B cell (primary cell): ENCODE measurements around the gene PRSS21. TPM values are rescaled to one million over a fixed set of nuclear protein-coding genes. Genes with fewer than 3 reads are reported as not detected.

Source experiments
- ATAC-seq: fragments of 200-7000 bp; cut with Tn5 transposase; one replicate; pipeline ENCODE4 v1.10.0; 2021; ENCODE audit warnings: low read depth, mild to moderate bottlenecking, moderate number of reproducible peaks, moderate library complexity
- CTCF ChIA-PET: fragments of 350-600 bp; sonication (Branson Sonifier 250); formaldehyde crosslinking; loops from one replicate; lab custom pipeline; 2021; ENCODE audit warnings: antibody characterized with exemption, inconsistent platforms; lab: Charles Lee
- POLR2A ChIA-PET: fragments of 350-600 bp; sonication (Branson Sonifier 250); formaldehyde crosslinking; loops from one replicate; lab custom pipeline; 2021; ENCODE audit warnings: antibody characterized with exemption; lab: Charles Lee
- DNase-seq: peaks from one replicate; pipeline ENCODE4 v3.0.0; 2013
- H2AFZ ChIP-seq: 2 replicates; pipeline ENCODE4 v1.6.1; 2012; ENCODE audit warnings: mild to moderate bottlenecking, low read depth, low read length; ENCODE audit not compliant: insufficient read depth, poor library complexity, severe bottlenecking
- H3K27ac ChIP-seq, 2 donors: 1 replicate in 1 of 2; 2 replicates in 1 of 2; pipeline ENCODE4 v1.5.1; 2012 to 2013; ENCODE audit warnings: low read length in 2 of 2, mild to moderate bottlenecking in 2 of 2, moderate library complexity in 1 of 2
- H3K27me3 ChIP-seq, 4 experiments: fragments of 200-600 bp in 1 of 4; sonication (generic) in 1 of 4; replicated peaks in 1 of 4; 1 replicate in 2 of 4; 2 replicates in 2 of 4; pipeline versions ENCODE4 v1.6.1 to v1.7.0; 2013 to 2016; ENCODE audit warnings: low read length in 3 of 4, mild to moderate bottlenecking in 2 of 4, mixed read lengths in 1 of 4, moderate library complexity in 1 of 4; ENCODE audit not compliant: insufficient read depth in 4 of 4, control insufficient read depth in 3 of 4; ENCODE audit errors: control extremely low read depth in 1 of 4
- H3K36me3 ChIP-seq, 2 experiments: replicated peaks in 1 of 2; 1 replicate in 1 of 2; 2 replicates in 1 of 2; pipeline versions ENCODE4 v1.6.1 to v1.7.1; 2013; ENCODE audit warnings: low read length in 1 of 2; ENCODE audit not compliant: insufficient read depth in 2 of 2, control insufficient read depth in 1 of 2; ENCODE audit errors: control extremely low read depth in 1 of 2, extremely low read depth in 1 of 2
- H3K4me1 ChIP-seq, 2 donors: fragments of 200-600 bp in 1 of 2; sonication (generic) in 1 of 2; 1 replicate in 1 of 2; 2 replicates in 1 of 2; pipeline versions ENCODE4 v1.5.1 to v1.6.1; 2013 to 2017; ENCODE audit warnings: low read length in 2 of 2; ENCODE audit not compliant: control insufficient read depth in 2 of 2, insufficient read depth in 2 of 2
- H3K4me2 ChIP-seq: replicated peaks from 2 replicates; pipeline ENCODE3; 2012; ENCODE audit warnings: mild to moderate bottlenecking, low read depth, low read length; ENCODE audit not compliant: poor library complexity, severe bottlenecking
- H3K4me3 ChIP-seq, 5 experiments: fragments of 200-600 bp in 1 of 5; sonication (generic) in 1 of 5; 1 replicate in 3 of 5; 2 replicates in 2 of 5; pipeline versions ENCODE4 v1.5.1 to v1.7.0; 2011 to 2016; ENCODE audit warnings: low read length in 4 of 5, mild to moderate bottlenecking in 4 of 5, low read depth in 2 of 5, control low read depth in 1 of 5, moderate library complexity in 1 of 5; ENCODE audit not compliant: insufficient read depth in 1 of 5; ENCODE audit errors: control extremely low read depth in 1 of 5, extremely low read depth in 1 of 5
- H3K79me2 ChIP-seq: fragments of 200-600 bp; sonication (generic); one replicate; pipeline ENCODE4 v1.6.0; 2016; ENCODE audit warnings: low read length; ENCODE audit not compliant: control insufficient read depth, insufficient read depth
- H3K9ac ChIP-seq: fragments of 200-600 bp; sonication (generic); 2 replicates; pipeline ENCODE4 v1.6.1; 2017; ENCODE audit warnings: mild to moderate bottlenecking, low read length, moderate library complexity
- H3K9me3 ChIP-seq, 3 donors: one replicate each; pipeline versions ENCODE4 v1.6.1 to v1.7.1; 2013; ENCODE audit warnings: low read length in 2 of 3; ENCODE audit not compliant: control insufficient read depth in 2 of 3, insufficient read depth in 1 of 3; ENCODE audit errors: control extremely low read depth in 1 of 3
- H4K20me1 ChIP-seq: 2 replicates; pipeline ENCODE4 v1.6.0; 2012; ENCODE audit warnings: mild to moderate bottlenecking, low read length; ENCODE audit not compliant: insufficient read depth, control insufficient read depth, poor library complexity, severe bottlenecking
- H3K27ac Mint-ChIP-seq: one replicate; pipeline ENCODE4 v1.8.0; 2021; ENCODE audit warnings: mixed read lengths
- H3K27me3 Mint-ChIP-seq: one replicate; pipeline ENCODE4 v1.8.0; 2021; ENCODE audit warnings: mixed read lengths
- H3K4me1 Mint-ChIP-seq: one replicate; pipeline ENCODE4 v1.8.0; 2021; ENCODE audit warnings: mixed read lengths
- H3K4me3 Mint-ChIP-seq: one replicate; pipeline ENCODE4 v1.8.0; 2021; ENCODE audit warnings: mixed read lengths
- H3K9me3 Mint-ChIP-seq: one replicate; pipeline ENCODE4 v1.8.0; 2022; ENCODE audit warnings: mixed read lengths; ENCODE audit not compliant: insufficient read depth
- EZH2 ChIP-seq: IDR thresholded peaks from 2 replicates; pipeline ENCODE4 v1.6.1; 2012; ENCODE audit warnings: borderline replicate concordance, low read depth, mild to moderate bottlenecking, moderate library complexity, low read length; ENCODE audit not compliant: insufficient read depth, poor library complexity, severe bottlenecking
- WGBS: methylation state at CpG from one replicate; pipeline ENCODE4 v1.1.5; 2013; ENCODE audit warnings: missing lambda C conversion rate; ENCODE audit not compliant: insufficient coverage; 5-methylcytosine and 5-hydroxymethylcytosine counted together
- intact Hi-C: fragments of 100-400 bp; cut with micrococcal nuclease; formaldehyde crosslinking; loops from one replicate; pipeline ENCODE4 v1.10.0; 2022
- polyA plus RNA-seq: library from polyadenylated mRNA; depleted of rRNA; stranded (reverse); fragments of >200 nt; gene quantifications from 2 replicates; pipeline ENCODE4 v1.2.3, GENCODE V29; 2012
- total RNA-seq, 2 donors: library from RNA; stranded (reverse); fragments of 120-200 nt in 1 of 2; gene quantifications; 1 replicate in 1 of 2; 2 replicates in 1 of 2; pipeline versions ENCODE4 v1.2.3 to v1.2.4, GENCODE V29; 2013 to 2022
- TF ChIP-seq, protein P1 (sequence below): fragments of 200-600 bp; IDR thresholded peaks from one replicate; pipeline ENCODE4 v1.8.0; 2022; ENCODE audit warnings: antibody characterized with exemption, mild to moderate bottlenecking

The PRSS21 gene
- total and polyA plus RNA-seq, 2 donors (not counting 1 experiment from before 2014, with no cell fraction given), result 2.0 to 5.8 TPM

GRCh38 chr16:2782583-2783351 is 34.3 kb upstream of the PRSS21 start:
- H3K36me3 ChIP-seq, result no peaks in the 10 kb centered on the region
- H3K9me3 ChIP-seq, result peaks cover 0 to 6% (median 0%) of the 10 kb centered on the region in 3 donors
- Mint-ChIP-seq H3K9me3 (no peaks in the 10 kb centered on the region), H3K27ac (no peak overlapping the region), H3K4me3 (no peak overlapping the region), H3K27me3 (peaks cover 8% of the 10 kb centered on the region), H3K4me1 (peaks cover 19% of the 10 kb centered on the region)
- H3K27me3 ChIP-seq, result peaks cover 0 to 23% (median 5%) of the 10 kb centered on the region in 4 experiments
- intact Hi-C loops, result no loop called here
- CTCF ChIA-PET, result interaction anchor here (1.3 kb wide), 1 partner anchor 85 kb away, joined by 3 read pairs; no protein-coding TSS in a partner anchor
- no peak overlapping the region for H2AFZ ChIP-seq
- no peak for DNase-seq
- peaks cover 12% of the 10 kb centered on the region for H3K79me2 ChIP-seq
- POLR2A ChIA-PET, result no interaction called here
- H3K27ac ChIP-seq, result no peak overlapping the region
- peaks cover 15 to 33% of the 10 kb centered on the region in 2 donors for H3K4me1 ChIP-seq
- TF ChIP-seq EZH2, result no peak
- TF ChIP-seq, protein P1, sequence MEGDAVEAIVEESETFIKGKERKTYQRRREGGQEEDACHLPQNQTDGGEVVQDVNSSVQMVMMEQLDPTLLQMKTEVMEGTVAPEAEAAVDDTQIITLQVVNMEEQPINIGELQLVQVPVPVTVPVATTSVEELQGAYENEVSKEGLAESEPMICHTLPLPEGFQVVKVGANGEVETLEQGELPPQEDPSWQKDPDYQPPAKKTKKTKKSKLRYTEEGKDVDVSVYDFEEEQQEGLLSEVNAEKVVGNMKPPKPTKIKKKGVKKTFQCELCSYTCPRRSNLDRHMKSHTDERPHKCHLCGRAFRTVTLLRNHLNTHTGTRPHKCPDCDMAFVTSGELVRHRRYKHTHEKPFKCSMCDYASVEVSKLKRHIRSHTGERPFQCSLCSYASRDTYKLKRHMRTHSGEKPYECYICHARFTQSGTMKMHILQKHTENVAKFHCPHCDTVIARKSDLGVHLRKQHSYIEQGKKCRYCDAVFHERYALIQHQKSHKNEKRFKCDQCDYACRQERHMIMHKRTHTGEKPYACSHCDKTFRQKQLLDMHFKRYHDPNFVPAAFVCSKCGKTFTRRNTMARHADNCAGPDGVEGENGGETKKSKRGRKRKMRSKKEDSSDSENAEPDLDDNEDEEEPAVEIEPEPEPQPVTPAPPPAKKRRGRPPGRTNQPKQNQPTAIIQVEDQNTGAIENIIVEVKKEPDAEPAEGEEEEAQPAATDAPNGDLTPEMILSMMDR, result no peak
- H3K9ac ChIP-seq, result no peak overlapping the region
- no peak overlapping the region for H3K4me2 ChIP-seq
- no peak overlapping the region for H3K4me3 ChIP-seq
- no peak for ATAC-seq
- 83% methylated on average over 17 of the region's 20 CpGs for WGBS
- no peaks in the 10 kb centered on the region for H4K20me1 ChIP-seq

- H3K9ac ChIP-seq, result no peak overlapping the region
- no peak overlapping the region for H2AFZ ChIP-seq
- Mint-ChIP-seq H3K27ac (no peak overlapping the region), H3K27me3 (peaks cover 12% of the 10 kb centered on the region), H3K4me1 (peaks cover 9% of the 10 kb centered on the region), H3K9me3 (no peaks in the 10 kb centered on the region), H3K4me3 (peak overlapping the region; percentile 39)
- peaks cover 4% of the 10 kb centered on the region for H3K79me2 ChIP-seq
- POLR2A ChIA-PET, result no interaction called here
- CTCF ChIA-PET, result no interaction called here
- H3K4me3 ChIP-seq, result no peak overlapping the region
- H4K20me1 ChIP-seq, result no peaks in the 10 kb centered on the region
- TF ChIP-seq, protein P1, result no peak
- TF ChIP-seq EZH2, result no peak
- ATAC-seq (no peak), DNase-seq (no peak)
- H3K27me3 ChIP-seq, result peaks cover 0 to 31% (median 6%) of the 10 kb centered on the region in 4 experiments
- no peak overlapping the region for H3K4me2 ChIP-seq
- H3K4me1 ChIP-seq, result peaks cover 7 to 23% of the 10 kb centered on the region in 2 donors
- H3K36me3 ChIP-seq, result no peaks in the 10 kb centered on the region
- no peak overlapping the region for H3K27ac ChIP-seq
- intact Hi-C loops, result no loop called here
- 97% methylated on average over 11 of the region's 15 CpGs for WGBS
- peaks cover 0 to 6% (median 0%) of the 10 kb centered on the region in 3 donors for H3K9me3 ChIP-seq
These were observed 33.3 kb upstream of the PRSS21 start for GRCh38 chr16:2783581-2784357.
